K562 (cell line): ENCODE data around the gene CPLX3. TPM values are rescaled to one million over a fixed set of nuclear protein-coding genes. Genes with fewer than 3 reads are reported as not detected.
A peak's percentile ranks its signal among the peaks of the same experiment; 100 is the strongest.

Experiments used
- ATAC-seq: fragments of 200-7000 bp; cut with Tn5 transposase; 3 replicates; pipeline ENCODE4 v1.9.1; 2020; ENCODE audit warnings: moderate library complexity
- BruUV-seq: library from RNA; stranded (reverse); fragments of 400-500 nt; replicated peaks from 2 replicates; lab custom pipeline; 2021; lab: Mats Ljungman, UMichigan
- CTCF ChIA-PET: fragments of 300-600 bp; formaldehyde crosslinking; extraction: SDS; loops from one replicate; lab custom pipeline; 2021; ENCODE audit warnings: low intra/inter-chr PET ratio; lab: Yijun Ruan, JAX
- POLR2A ChIA-PET: fragments of 300-600, 350-650 bp; sonication (Branson Sonifier 250); formaldehyde crosslinking; extraction: SDS; loops from one replicate; lab custom pipeline; 2021; ENCODE audit warnings: antibody characterized with exemption, inconsistent platforms; lab: Yijun Ruan, JAX
- DNase-seq, 4 experiments: peaks; one replicate each; pipeline versions ENCODE4 v3.0.0 to v3.0.0-alpha.2; 2011 to 2018; ENCODE audit warnings: low spot score in 3 of 4, mixed read lengths in 3 of 4; ENCODE audit errors: extremely low read depth in 1 of 4
- FAIRE-seq: peaks from 2 replicates; lab custom pipeline; 2011; peaks lifted over from hg19 to GRCh38; lab: Jason Lieb, UNC
- H2AFZ ChIP-seq: 2 replicates; pipeline ENCODE4 v1.6.0; 2011; ENCODE audit warnings: low read depth, low read length, control low read depth, inconsistent platforms
- H3K27ac ChIP-seq: fragments of 200-600 bp; 3 replicates; pipeline ENCODE4 v1.8.0; 2011; ENCODE audit warnings: low read depth, mild to moderate bottlenecking, control low read depth, inconsistent platforms, low read length, moderate library complexity, mixed read lengths; ENCODE audit errors: extremely low read depth
- H3K27me3 ChIP-seq, 2 experiments: fragments of 300-600 bp in 1 of 2; 2 replicates in 1 of 2; 3 replicates in 1 of 2; pipeline versions ENCODE4 v1.6.0 to v1.8.0; 2011; ENCODE audit warnings: inconsistent platforms in 2 of 2, low read length in 2 of 2, mild to moderate bottlenecking in 1 of 2, mixed read lengths in 1 of 2, moderate library complexity in 1 of 2; ENCODE audit not compliant: control insufficient read depth in 2 of 2, insufficient read depth in 2 of 2
- H3K36me3 ChIP-seq: fragments of 300-600 bp; 3 replicates; pipeline ENCODE4 v1.8.0; 2011; ENCODE audit warnings: mild to moderate bottlenecking, low read length, inconsistent platforms; ENCODE audit not compliant: control insufficient read depth, insufficient read depth
- H3K4me1 ChIP-seq, 2 experiments: fragments of 200-600 bp in 1 of 2; replicated peaks in 1 of 2; 2 replicates in 1 of 2; 3 replicates in 1 of 2; pipeline versions ENCODE4 v1.5.1 to v1.8.0; 2011; ENCODE audit warnings: inconsistent platforms in 2 of 2, low read length in 2 of 2, mild to moderate bottlenecking in 1 of 2, mixed read lengths in 1 of 2, moderate library complexity in 1 of 2; ENCODE audit not compliant: control insufficient read depth in 2 of 2, insufficient read depth in 2 of 2
- H3K4me2 ChIP-seq: 2 replicates; pipeline ENCODE4 v1.6.1; 2011; ENCODE audit warnings: low read length, control low read depth, inconsistent platforms, mixed read lengths; ENCODE audit not compliant: insufficient read depth
- H3K4me3 ChIP-seq: fragments of 200-600 bp; sonication (generic), shearing (Covaris generic); 2 replicates; pipeline ENCODE4 v1.5.1; 2016; ENCODE audit warnings: control low read depth, inconsistent platforms
- H3K79me2 ChIP-seq: fragments of 200-600 bp; 3 replicates; pipeline ENCODE4 v1.8.0; 2011; ENCODE audit warnings: low read length, inconsistent platforms; ENCODE audit not compliant: control insufficient read depth, insufficient read depth
- H3K9ac ChIP-seq, 2 experiments: 2 replicates each; pipeline versions ENCODE4 v1.6.0 to v1.6.1; 2011; ENCODE audit warnings: low read depth in 2 of 2, low read length in 2 of 2, control low read depth in 1 of 2, inconsistent platforms in 1 of 2, mild to moderate bottlenecking in 1 of 2, mixed read lengths in 1 of 2; ENCODE audit not compliant: insufficient read depth in 1 of 2
- H3K9me1 ChIP-seq: one replicate; pipeline ENCODE4 v1.6.0; 2011; ENCODE audit warnings: inconsistent platforms, mild to moderate bottlenecking, low read length, moderate library complexity; ENCODE audit not compliant: control insufficient read depth, insufficient read depth
- H3K9me3 ChIP-seq: replicated peaks from 2 replicates; pipeline ENCODE4 v1.5.1; 2011; ENCODE audit warnings: low read depth, low read length, inconsistent platforms; ENCODE audit not compliant: control insufficient read depth, insufficient read depth
- H4K20me1 ChIP-seq: replicated peaks from 2 replicates; pipeline ENCODE4 v1.6.1; 2011; ENCODE audit warnings: low read length, inconsistent platforms, mixed read lengths; ENCODE audit not compliant: control insufficient read depth, insufficient read depth
- CBX1 ChIP-seq: sonication (generic); IDR thresholded peaks from 2 replicates; pipeline ENCODE4 v1.6.1; 2016; ENCODE audit warnings: antibody characterized with exemption, low read depth, mild to moderate bottlenecking
- FOXJ3 ChIP-seq: sonication (generic); formaldehyde crosslinking; IDR thresholded peaks from 2 replicates; pipeline ENCODE4 v1.4.0; 2020; ENCODE audit warnings: mild to moderate bottlenecking, missing genetic modification reagents
- FOXK1 ChIP-seq: sonication (generic); formaldehyde crosslinking; IDR thresholded peaks from 2 replicates; pipeline ENCODE4 v1.8.0; 2022; ENCODE audit warnings: missing genetic modification reagents, mild to moderate bottlenecking, borderline replicate concordance
- HDAC2 ChIP-seq: fragments of 450-650 bp; IDR thresholded peaks from 2 replicates; pipeline ENCODE4 v1.6.1; 2016; ENCODE audit warnings: mild to moderate bottlenecking
- HDAC6 ChIP-seq: IDR thresholded peaks from 2 replicates; pipeline ENCODE4 v1.6.1; 2012; ENCODE audit warnings: low read depth, mild to moderate bottlenecking, control low read depth, inconsistent platforms, low read length, moderate library complexity
- HMG20A ChIP-seq: fragments of 450-650 bp; formaldehyde crosslinking; conservative IDR thresholded peaks from 2 replicates; pipeline ENCODE4 v1.4.0; 2020; ENCODE audit warnings: mild to moderate bottlenecking, mixed read lengths
- KLF6 ChIP-seq: fragments of 250-450 bp; sonication (Bioruptor Pico); IDR thresholded peaks from 2 replicates; pipeline ENCODE4 v1.4.0; 2020; ENCODE audit warnings: mild to moderate bottlenecking, moderate library complexity, borderline replicate concordance
- SIX5 ChIP-seq, 2 experiments: IDR thresholded peaks; 2 replicates each; pipeline ENCODE4 v1.6.1; 2011; ENCODE audit warnings: low read length in 2 of 2, borderline replicate concordance in 1 of 2, low read depth in 1 of 2, mild to moderate bottlenecking in 1 of 2, moderate library complexity in 1 of 2; ENCODE audit not compliant: insufficient read depth in 1 of 2
- SMARCA5 ChIP-seq: fragments of 450-650 bp; IDR thresholded peaks from 2 replicates; pipeline ENCODE4 v1.6.1; 2016
- ZC3H11A ChIP-seq: IDR thresholded peaks from 2 replicates; pipeline ENCODE4 v1.6.1; 2012; ENCODE audit warnings: low read depth, low read length, improper control_type of control experiment
- ZNF431 ChIP-seq: sonication (generic); formaldehyde crosslinking; IDR thresholded peaks from 2 replicates; pipeline ENCODE4 v1.8.0; 2022; ENCODE audit warnings: mild to moderate bottlenecking, missing genetic modification reagents
- ZNF75A ChIP-seq: fragments of 450-650 bp; formaldehyde crosslinking; IDR thresholded peaks from 2 replicates; pipeline ENCODE4 v1.4.0; 2020; ENCODE audit warnings: mild to moderate bottlenecking
- ZSCAN29 ChIP-seq: fragments of 450-650 bp; IDR thresholded peaks from 2 replicates; pipeline ENCODE4 v1.6.1; 2017
- WGBS: fragments of 100-300 bp; shearing (Covaris generic); methylation state at CpG from one replicate; pipeline ENCODE4 v1.1.6; 2016; ENCODE audit warnings: low coverage, mixed read lengths; ENCODE audit not compliant: insufficient coverage; ENCODE audit errors: missing lambda C conversion rate; 5-methylcytosine and 5-hydroxymethylcytosine counted together
- in situ Hi-C: fragments of 300-500 bp; cut with MboI; formaldehyde crosslinking; loops from 4 replicates; pipeline ENCODE4 v1.15.0; 2018; ENCODE audit warnings: inconsistent platforms, mixed read lengths
- intact Hi-C: fragments of 100-400 bp; cut with micrococcal nuclease; formaldehyde crosslinking; loops from 2 replicates; pipeline ENCODE4 v1.14.2; 2022
- polyA plus RNA-seq, 8 experiments: library from polyadenylated mRNA; depleted of rRNA in 4 of 8; stranded (reverse) in 5 of 8; unstranded in 3 of 8; fragments of >200 nt; fragmentation: Nextera tagmentation in 2 of 8; fragmentation: Illumina TruSeq in 1 of 8; extraction: Ambion mirVana in 2 of 8; extraction: Trizol in 1 of 8; gene quantifications; 2 replicates each; pipeline versions ENCODE4 v1.2.1 to v1.2.3, GENCODE V29; 2011 to 2014; ENCODE audit warnings: inconsistent platforms in 1 of 8, missing spikeins in 1 of 8
- total RNA-seq, 7 experiments: library from RNA; depleted of rRNA in 6 of 7; stranded (reverse); fragments of >200 nt in 6 of 7; fragmentation: Illumina TruSeq in 2 of 7; extraction: Trizol in 2 of 7; gene quantifications; 2 replicates each; pipeline versions ENCODE4 v1.2.1 to v1.2.3, GENCODE V29; 2011 to 2021; ENCODE audit warnings: low replicate concordance in 1 of 7
- TF ChIP-seq, protein P1 (sequence below): fragments of 200-800 bp; sonication (Bioruptor generic); IDR thresholded peaks from 2 replicates; pipeline ENCODE4 v1.6.1; 2016; ENCODE audit warnings: missing genetic modification characterization, missing compliant biosample characterization
- TF ChIP-seq, protein P2 (sequence below): fragments of 450-650 bp; formaldehyde crosslinking; conservative IDR thresholded peaks from 2 replicates; pipeline ENCODE4 v1.4.0; 2022; ENCODE audit warnings: mild to moderate bottlenecking, missing genetic modification characterization
- TF ChIP-seq, protein P3 (sequence below): IDR thresholded peaks from 2 replicates; pipeline ENCODE4 v1.6.1; 2011; ENCODE audit not compliant: insufficient read length; ENCODE audit errors: extremely low read depth

The CPLX3 gene
- total and polyA plus RNA-seq, 9 of the 15 experiments (the other 6 are each of a cell fraction or from before 2014, with no cell fraction given): not detected

DNA sequence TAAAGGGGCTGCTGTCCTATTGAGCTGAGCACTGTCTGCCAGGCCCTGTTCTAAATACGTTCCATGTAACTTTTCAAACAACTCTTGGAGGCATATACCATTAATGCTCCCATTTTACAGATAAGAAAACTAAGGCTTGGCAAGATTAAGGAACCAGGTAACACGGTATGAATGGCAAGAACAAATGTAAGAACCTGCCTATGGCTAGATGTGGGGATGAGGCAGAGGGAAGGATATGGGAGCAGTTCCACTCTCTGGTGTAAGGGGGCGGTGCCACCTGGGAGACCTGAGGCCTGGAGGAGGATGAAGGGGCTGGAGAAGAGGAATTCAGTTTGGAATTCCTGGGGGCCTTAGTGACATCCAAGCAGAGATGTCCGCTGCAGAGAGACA lies 17.6 kb upstream of the CPLX3 start:
- peaks cover 0 to 7% of the 10 kb centered on the region in 2 experiments; a peak in 2 of 5 replicates for H3K4me1 ChIP-seq
- H3K27ac ChIP-seq: no peak overlapping the region
- no TSS peak for BruUV-seq
- intact Hi-C loops: no loop called here
- H3K79me2 ChIP-seq: no peaks in the 10 kb centered on the region
- H3K27me3 ChIP-seq: peaks cover 0 to 21% of the 10 kb centered on the region in 2 experiments; a peak in 2 of 5 replicates
- ATAC-seq (peak; percentile 56), FAIRE-seq (peak; percentile 55), DNase-seq (no peak)
- no peaks in the 10 kb centered on the region; the same call in 1 of the 2 replicates for H4K20me1 ChIP-seq
- peaks cover 5% of the 10 kb centered on the region; the same call in 1 of the 3 replicates for H3K36me3 ChIP-seq
- no peak overlapping the region for H2AFZ ChIP-seq
- POLR2A ChIA-PET: no interaction called here
- H3K4me2 ChIP-seq: no peak overlapping the region
- H3K9me3 ChIP-seq: no peaks in the 10 kb centered on the region
- in situ Hi-C loops: no loop called here
- WGBS: 33% methylated on average over 4 of the region's 4 CpGs
- CTCF ChIA-PET: no interaction called here
- H3K4me3 ChIP-seq: no peak overlapping the region
- no peak overlapping the region; a peak in 1 of 4 replicates for H3K9ac ChIP-seq
- H3K9me1 ChIP-seq: no peaks in the 10 kb centered on the region
- TF ChIP-seq SIX5 (IDR thresholded peaks at IDR 0.05; ENCODE audit: borderline replicate concordance in 1 of 2, insufficient read depth in 1 of 2, low read depth in 1 of 2, low read length in 2 of 2): no peak
- no peak for TF ChIP-seq KLF6 (CRISPR knock-in tag)
- TF ChIP-seq, protein P1, sequence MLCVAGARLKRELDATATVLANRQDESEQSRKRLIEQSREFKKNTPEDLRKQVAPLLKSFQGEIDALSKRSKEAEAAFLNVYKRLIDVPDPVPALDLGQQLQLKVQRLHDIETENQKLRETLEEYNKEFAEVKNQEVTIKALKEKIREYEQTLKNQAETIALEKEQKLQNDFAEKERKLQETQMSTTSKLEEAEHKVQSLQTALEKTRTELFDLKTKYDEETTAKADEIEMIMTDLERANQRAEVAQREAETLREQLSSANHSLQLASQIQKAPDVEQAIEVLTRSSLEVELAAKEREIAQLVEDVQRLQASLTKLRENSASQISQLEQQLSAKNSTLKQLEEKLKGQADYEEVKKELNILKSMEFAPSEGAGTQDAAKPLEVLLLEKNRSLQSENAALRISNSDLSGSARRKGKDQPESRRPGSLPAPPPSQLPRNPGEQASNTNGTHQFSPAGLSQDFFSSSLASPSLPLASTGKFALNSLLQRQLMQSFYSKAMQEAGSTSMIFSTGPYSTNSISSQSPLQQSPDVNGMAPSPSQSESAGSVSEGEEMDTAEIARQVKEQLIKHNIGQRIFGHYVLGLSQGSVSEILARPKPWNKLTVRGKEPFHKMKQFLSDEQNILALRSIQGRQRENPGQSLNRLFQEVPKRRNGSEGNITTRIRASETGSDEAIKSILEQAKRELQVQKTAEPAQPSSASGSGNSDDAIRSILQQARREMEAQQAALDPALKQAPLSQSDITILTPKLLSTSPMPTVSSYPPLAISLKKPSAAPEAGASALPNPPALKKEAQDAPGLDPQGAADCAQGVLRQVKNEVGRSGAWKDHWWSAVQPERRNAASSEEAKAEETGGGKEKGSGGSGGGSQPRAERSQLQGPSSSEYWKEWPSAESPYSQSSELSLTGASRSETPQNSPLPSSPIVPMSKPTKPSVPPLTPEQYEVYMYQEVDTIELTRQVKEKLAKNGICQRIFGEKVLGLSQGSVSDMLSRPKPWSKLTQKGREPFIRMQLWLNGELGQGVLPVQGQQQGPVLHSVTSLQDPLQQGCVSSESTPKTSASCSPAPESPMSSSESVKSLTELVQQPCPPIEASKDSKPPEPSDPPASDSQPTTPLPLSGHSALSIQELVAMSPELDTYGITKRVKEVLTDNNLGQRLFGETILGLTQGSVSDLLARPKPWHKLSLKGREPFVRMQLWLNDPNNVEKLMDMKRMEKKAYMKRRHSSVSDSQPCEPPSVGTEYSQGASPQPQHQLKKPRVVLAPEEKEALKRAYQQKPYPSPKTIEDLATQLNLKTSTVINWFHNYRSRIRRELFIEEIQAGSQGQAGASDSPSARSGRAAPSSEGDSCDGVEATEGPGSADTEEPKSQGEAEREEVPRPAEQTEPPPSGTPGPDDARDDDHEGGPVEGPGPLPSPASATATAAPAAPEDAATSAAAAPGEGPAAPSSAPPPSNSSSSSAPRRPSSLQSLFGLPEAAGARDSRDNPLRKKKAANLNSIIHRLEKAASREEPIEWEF: no peak
- no peak for TF ChIP-seq HMG20A (CRISPR knock-in tag)
- no peak for TF ChIP-seq ZSCAN29
- no peak for TF ChIP-seq ZNF431 (CRISPR knock-in tag)
- peak; percentile 32; the same call in 1 of the 2 replicates for TF ChIP-seq CBX1
- TF ChIP-seq ZC3H11A: no peak
- TF ChIP-seq ZNF75A (CRISPR knock-in tag): no peak
- 0 out of 2 replicates have a peak, but pooled peaks have one; percentile 50 for TF ChIP-seq HDAC2
- TF ChIP-seq FOXK1 (CRISPR knock-in tag): no peak
- TF ChIP-seq, protein P2, sequence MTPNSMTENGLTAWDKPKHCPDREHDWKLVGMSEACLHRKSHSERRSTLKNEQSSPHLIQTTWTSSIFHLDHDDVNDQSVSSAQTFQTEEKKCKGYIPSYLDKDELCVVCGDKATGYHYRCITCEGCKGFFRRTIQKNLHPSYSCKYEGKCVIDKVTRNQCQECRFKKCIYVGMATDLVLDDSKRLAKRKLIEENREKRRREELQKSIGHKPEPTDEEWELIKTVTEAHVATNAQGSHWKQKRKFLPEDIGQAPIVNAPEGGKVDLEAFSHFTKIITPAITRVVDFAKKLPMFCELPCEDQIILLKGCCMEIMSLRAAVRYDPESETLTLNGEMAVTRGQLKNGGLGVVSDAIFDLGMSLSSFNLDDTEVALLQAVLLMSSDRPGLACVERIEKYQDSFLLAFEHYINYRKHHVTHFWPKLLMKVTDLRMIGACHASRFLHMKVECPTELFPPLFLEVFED: no peak
- TF ChIP-seq, protein P3, sequence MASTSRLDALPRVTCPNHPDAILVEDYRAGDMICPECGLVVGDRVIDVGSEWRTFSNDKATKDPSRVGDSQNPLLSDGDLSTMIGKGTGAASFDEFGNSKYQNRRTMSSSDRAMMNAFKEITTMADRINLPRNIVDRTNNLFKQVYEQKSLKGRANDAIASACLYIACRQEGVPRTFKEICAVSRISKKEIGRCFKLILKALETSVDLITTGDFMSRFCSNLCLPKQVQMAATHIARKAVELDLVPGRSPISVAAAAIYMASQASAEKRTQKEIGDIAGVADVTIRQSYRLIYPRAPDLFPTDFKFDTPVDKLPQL: no peak
- no peak for TF ChIP-seq FOXJ3 (CRISPR knock-in tag)
- TF ChIP-seq HDAC6: no peak
- peak; percentile 75 for TF ChIP-seq SMARCA5
